Mucosa of rectum (tissue), 2 donors: ENCODE measurements around the gene APOL2.
"Not testable (repeated sequence)": the region's sequence is repeated elsewhere in the genome, so short reads cannot be mapped to it uniquely, and the experiment has no call there.

Source experiments
- H3K27ac ChIP-seq, 2 donors: one replicate each; pipeline ENCODE4 v1.7.0; 2013; ENCODE audit warnings: inconsistent platforms in 2 of 2, low read depth in 2 of 2, low read length in 2 of 2
- H3K27me3 ChIP-seq, 2 donors: one replicate each; pipeline ENCODE4 v1.7.0; 2013; ENCODE audit warnings: low read length in 2 of 2; ENCODE audit not compliant: control insufficient read depth in 2 of 2, insufficient read depth in 2 of 2
- H3K36me3 ChIP-seq, 2 donors: one replicate each; pipeline ENCODE4 v1.7.0; 2013; ENCODE audit warnings: low read length in 2 of 2; ENCODE audit not compliant: control insufficient read depth in 2 of 2, insufficient read depth in 2 of 2
- H3K4me1 ChIP-seq, 2 donors: one replicate each; pipeline ENCODE4 v1.7.0; 2013; ENCODE audit warnings: low read length in 2 of 2, mild to moderate bottlenecking in 1 of 2; ENCODE audit not compliant: control insufficient read depth in 2 of 2, insufficient read depth in 2 of 2
- H3K4me3 ChIP-seq, 2 donors: one replicate each; pipeline ENCODE4 v1.7.0; 2013; ENCODE audit warnings: low read length in 2 of 2
- H3K9ac ChIP-seq, 2 donors: one replicate each; pipeline ENCODE4 v1.7.0; 2013; ENCODE audit warnings: low read length in 2 of 2, low read depth in 1 of 2, mild to moderate bottlenecking in 1 of 2
- H3K9me3 ChIP-seq, 2 donors: one replicate each; pipeline ENCODE4 v1.7.0; 2013; ENCODE audit warnings: low read length in 2 of 2; ENCODE audit not compliant: control insufficient read depth in 2 of 2
- donor health status: healthy.
- donor health status: Normal muscosa, but diverticular disease.

APOL2 gene

GRCh38 chr22:36281781-36282327 lies 42.5 kb upstream of the APOL2 start:
- Histone ChIP-seq H3K27me3 (no peaks in the 10 kb centered on the region), H3K4me3 (no peak overlapping the region), H3K4me1 (peaks cover 4 to 5% of the 10 kb centered on the region in 2 donors), H3K9me3 (no peaks in the 10 kb centered on the region), H3K27ac (no peak overlapping the region), H3K36me3 (peaks cover 57 to 65% of the 10 kb centered on the region in 2 donors), H3K9ac (no peak overlapping the region)

- no peak overlapping the region for H3K9ac ChIP-seq
- H3K4me3 ChIP-seq = no peak overlapping the region
- no peaks in the 10 kb centered on the region for H3K27me3 ChIP-seq
- H3K9me3 ChIP-seq = no peaks in the 10 kb centered on the region
- peaks cover 0 to 5% of the 10 kb centered on the region in 2 donors for H3K4me1 ChIP-seq
- peaks cover 42 to 50% of the 10 kb centered on the region in 2 donors for H3K36me3 ChIP-seq
- H3K27ac ChIP-seq = no peak overlapping the region
Observed at GRCh38 chr22:36280379-36280778, 41.1 kb upstream of the APOL2 start.

- no peak overlapping the region for H3K9ac ChIP-seq
- peaks cover 31 to 39% of the 10 kb centered on the region in 2 donors for H3K36me3 ChIP-seq
- H3K4me1 ChIP-seq = peaks cover 0 to 5% of the 10 kb centered on the region in 2 donors
- H3K9me3 ChIP-seq = no peaks in the 10 kb centered on the region
- H3K27ac ChIP-seq = no peak overlapping the region
- no peak overlapping the region for H3K4me3 ChIP-seq
- H3K27me3 ChIP-seq = no peaks in the 10 kb centered on the region
Observed at GRCh38 chr22:36279219-36279666, 39.9 kb upstream of the APOL2 start.

GRCh38 chr22:36277482-36278291 lies 38.4 kb upstream of the APOL2 start:
- H3K9me3 ChIP-seq = no peaks in the 10 kb centered on the region
- peaks cover 0 to 5% of the 10 kb centered on the region in 2 donors for H3K4me1 ChIP-seq
- no peak overlapping the region for H3K4me3 ChIP-seq
- peaks cover 18 to 23% of the 10 kb centered on the region in 2 donors for H3K36me3 ChIP-seq
- no peak overlapping the region for H3K27ac ChIP-seq
- no peaks in the 10 kb centered on the region for H3K27me3 ChIP-seq
- H3K9ac ChIP-seq = no peak overlapping the region

GRCh38 chr22:36274531-36274930 lies 35.2 kb upstream of the APOL2 start:
- peaks cover 0 to 5% of the 10 kb centered on the region in 2 donors for H3K4me1 ChIP-seq
- no peak overlapping the region for H3K4me3 ChIP-seq
- H3K9ac ChIP-seq = no peak overlapping the region
- peaks cover 0 to 4% of the 10 kb centered on the region in 2 donors for H3K36me3 ChIP-seq
- no peak overlapping the region for H3K27ac ChIP-seq
- no peaks in the 10 kb centered on the region for H3K9me3 ChIP-seq
- H3K27me3 ChIP-seq = no peaks in the 10 kb centered on the region

GRCh38 chr22:36271951-36272350 lies 32.6 kb upstream of the APOL2 start:
- H3K4me3 ChIP-seq, H3K4me1 ChIP-seq, H3K27me3 ChIP-seq, H3K9me3 ChIP-seq, H3K27ac ChIP-seq, H3K9ac ChIP-seq, H3K36me3 ChIP-seq: not testable (repeated sequence)

GRCh38 chr22:36271231-36271630 lies 31.9 kb upstream of the APOL2 start:
- not testable (repeated sequence) for H3K27ac ChIP-seq, H3K9ac ChIP-seq, H3K36me3 ChIP-seq, H3K4me3 ChIP-seq, H3K9me3 ChIP-seq, H3K27me3 ChIP-seq, H3K4me1 ChIP-seq

- Histone ChIP-seq H3K4me3 (no peak overlapping the region), H3K9me3 (no peaks in the 10 kb centered on the region), H3K27me3 (no peaks in the 10 kb centered on the region), H3K27ac (no peak overlapping the region), H3K4me1 (no peaks in the 10 kb centered on the region), H3K36me3 (peaks cover 3 to 9% of the 10 kb centered on the region in 2 donors), H3K9ac (no peak overlapping the region)
Observed at GRCh38 chr22:36267896-36268485, 28.7 kb upstream of the APOL2 start.

- Histone ChIP-seq H3K27me3 (no peaks in the 10 kb centered on the region), H3K9me3 (no peaks in the 10 kb centered on the region), H3K9ac (no peak overlapping the region), H3K27ac (no peak overlapping the region), H3K36me3 (peaks cover 3 to 12% of the 10 kb centered on the region in 2 donors), H3K4me3 (no peak overlapping the region), H3K4me1 (no peaks in the 10 kb centered on the region)
Observed at GRCh38 chr22:36267058-36267457, 27.7 kb upstream of the APOL2 start.

- not testable (repeated sequence) for H3K9me3 ChIP-seq, H3K9ac ChIP-seq, H3K4me3 ChIP-seq, H3K27me3 ChIP-seq, H3K27ac ChIP-seq, H3K4me1 ChIP-seq
- H3K36me3 ChIP-seq = peaks cover 3 to 17% of the 10 kb centered on the region in 2 donors
Observed at GRCh38 chr22:36263886-36264664, 24.7 kb upstream of the APOL2 start.
